WTC11 (cell line): ENCODE measurements around the gene SWI5.

Experiments used
- AFF4 ChIP-seq: sonication (generic); formaldehyde crosslinking; IDR thresholded peaks from 2 replicates; pipeline ENCODE4 v1.8.1; 2023; ENCODE audit warnings: mild to moderate bottlenecking, missing genetic modification reagents, borderline replicate concordance
- CTCF ChIP-seq: fragments of 200-600 bp; IDR thresholded peaks from 2 replicates; pipeline ENCODE4 v1.8.0; 2022; ENCODE audit warnings: antibody characterized with exemption
- FOXJ3 ChIP-seq: sonication (generic); formaldehyde crosslinking; IDR thresholded peaks from 2 replicates; pipeline ENCODE4 v1.9.0; 2021; ENCODE audit warnings: missing genetic modification reagents, mild to moderate bottlenecking, borderline replicate concordance
- NFYB ChIP-seq: sonication (generic); formaldehyde crosslinking; conservative IDR thresholded peaks from 2 replicates; pipeline ENCODE4 v1.8.0; 2022; ENCODE audit warnings: low read depth, missing genetic modification reagents
- ZBTB43 ChIP-seq: sonication (generic); formaldehyde crosslinking; IDR thresholded peaks from 2 replicates; pipeline ENCODE4 v1.8.1; 2023; ENCODE audit warnings: mild to moderate bottlenecking, missing genetic modification reagents
- ZNF512 ChIP-seq: sonication (generic); formaldehyde crosslinking; IDR thresholded peaks from 2 replicates; pipeline ENCODE4 v1.8.1; 2022; ENCODE audit warnings: missing genetic modification reagents, borderline replicate concordance

- TF ChIP-seq NFYB (CRISPR knock-in tag): no peak
- no peak for TF ChIP-seq CTCF
- TF ChIP-seq ZNF512 (CRISPR knock-in tag): no peak
- TF ChIP-seq ZBTB43 (CRISPR knock-in tag): no peak
- TF ChIP-seq FOXJ3: no peak
- no peak for TF ChIP-seq AFF4 (CRISPR knock-in tag)
These were observed 32.7 kb upstream of the SWI5 start for GRCh38 chr9:128243215-128244018.
